BLaER1 treated with 17β-estradiol and CSF1 and Interleukin-3, amounts not matched to agents 10 nM and 100 nM (cell line): Measurements from ENCODE around the gene PLEKHA6.

ENCODE experiments used
- H3K27ac ChIP-seq, 11 experiments: shearing (Covaris generic); formaldehyde crosslinking; 2 replicates each; pipeline ENCODE4 v1.8.1; 2022
- H3K27me3 ChIP-seq, 11 experiments: shearing (Covaris generic); formaldehyde crosslinking; 2 replicates each; pipeline ENCODE4 v1.8.1; 2022
- H3K36me3 ChIP-seq, 11 experiments: shearing (Covaris generic); formaldehyde crosslinking; 2 replicates each; pipeline ENCODE4 v1.8.1; 2022
- H3K4me1 ChIP-seq, 10 experiments: shearing (Covaris generic); formaldehyde crosslinking; 2 replicates each; pipeline ENCODE4 v1.8.1; 2022
- H3K4me2 ChIP-seq, 11 experiments: shearing (Covaris generic); formaldehyde crosslinking; 2 replicates each; pipeline ENCODE4 v1.8.1; 2022
- H3K4me3 ChIP-seq, 10 experiments: shearing (Covaris generic); formaldehyde crosslinking; 2 replicates each; pipeline ENCODE4 v1.8.1; 2022
- H3K9ac ChIP-seq, 11 experiments: shearing (Covaris generic); formaldehyde crosslinking; 2 replicates each; pipeline ENCODE4 v1.8.1; 2022
- H3K9me3 ChIP-seq, 11 experiments: shearing (Covaris generic); formaldehyde crosslinking; replicated peaks in 1 of 11; 2 replicates each; pipeline ENCODE4 v1.8.1; 2022
- H4K20me1 ChIP-seq, 11 experiments: shearing (Covaris generic); formaldehyde crosslinking; 2 replicates each; pipeline ENCODE4 v1.8.1; 2022
- Cebpa-rat ChIP-seq, 11 experiments: shearing (Covaris generic); IDR thresholded peaks; 2 replicates each; pipeline ENCODE4 v1.8.1; 2022

PLEKHA6 gene

DNA sequence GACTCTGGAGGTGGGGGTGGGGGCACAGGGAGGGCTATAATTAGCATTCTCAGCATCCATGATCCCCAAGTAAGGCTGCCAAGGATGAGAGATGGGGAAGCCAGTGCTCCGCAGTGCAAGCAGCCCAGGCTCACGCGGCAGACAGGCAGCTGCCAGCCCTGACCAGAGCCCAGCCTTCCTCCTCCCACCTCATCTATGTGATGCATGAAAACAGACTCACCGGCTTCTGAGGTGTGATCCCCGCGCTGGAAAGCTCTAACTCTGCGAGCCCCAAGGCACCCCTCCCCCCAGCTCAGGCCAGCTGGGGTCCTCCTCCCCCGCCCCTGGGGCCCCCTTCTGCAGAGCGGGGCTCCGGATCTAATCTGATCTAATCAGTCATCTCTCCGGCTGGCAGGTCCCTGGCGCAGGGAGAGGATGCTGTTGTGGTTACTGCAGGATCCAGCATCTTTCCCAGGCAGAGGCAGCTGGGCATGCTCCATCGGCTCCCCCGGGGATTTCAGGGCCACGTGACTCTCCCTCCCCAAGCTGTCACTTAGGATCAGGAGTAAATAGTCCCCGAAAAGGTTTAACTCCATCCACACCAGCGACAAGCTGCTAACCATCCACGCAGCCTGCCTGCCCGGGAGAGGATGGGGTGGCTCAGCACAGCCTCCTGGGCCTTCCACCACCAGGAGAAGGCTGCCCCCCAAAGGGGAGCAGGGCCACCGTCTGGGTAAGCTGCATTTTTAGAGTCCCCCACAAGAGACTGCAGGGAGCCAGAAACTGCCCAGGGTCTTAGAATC is at the start of gene PLEKHA6:
Gene PLEKHA6 (minus strand): TSS at position 456 of the 782 bp plus-strand sequence. CDS start 86,202 bp downstream, outside the sequence.
- H3K9me3 ChIP-seq: no peaks in the 10 kb centered on the region
- H3K9ac ChIP-seq: peak within 1 kb of the TSS in 5 of 11 experiments; percentile 9 to 50 (median 45); a peak in 8 of 22 replicates
- H3K4me1 ChIP-seq: peaks cover 22 to 86% (median 78%) of the 10 kb centered on the region in 10 experiments
- no peaks in the 10 kb centered on the region for H4K20me1 ChIP-seq
- no peak for TF ChIP-seq Cebpa-rat (IDR thresholded peaks at IDR 0.05)
- peak within 1 kb of the TSS in 3 of 10 experiments; percentile 15 to 36 (median 28); a peak in 5 of 20 replicates for H3K4me3 ChIP-seq
- H3K27me3 ChIP-seq: peaks cover 0 to 5% (median 0%) of the 10 kb centered on the region in 11 experiments; a peak in 1 of 22 replicates
- no peaks in the 10 kb centered on the region for H3K36me3 ChIP-seq
- H3K4me2 ChIP-seq: peak within 1 kb of the TSS; percentile 32 to 95 (median 81)
- peak within 1 kb of the TSS in 4 of 11 experiments; percentile 44 to 72 (median 60); a peak in 8 of 22 replicates for H3K27ac ChIP-seq

- peak overlapping the region; percentile 87 to 99 (median 96) for H3K9ac ChIP-seq
- no peaks in the 10 kb centered on the region for H3K27me3 ChIP-seq
- peaks cover 43 to 61% (median 53%) of the 10 kb centered on the region in 11 experiments for H3K36me3 ChIP-seq
- TF ChIP-seq Cebpa-rat (IDR thresholded peaks at IDR 0.05): no peak
- no peaks in the 10 kb centered on the region; a peak in 2 of 22 replicates for H3K9me3 ChIP-seq
- peak overlapping the region; percentile 72 to 94 (median 88) for H3K4me2 ChIP-seq
- H4K20me1 ChIP-seq: peaks cover 70 to 74% (median 72%) of the 10 kb centered on the region in 11 experiments
- H3K4me1 ChIP-seq: peaks cover 33 to 51% (median 42%) of the 10 kb centered on the region in 10 experiments
- peak overlapping the region; percentile 77 to 95 (median 92) for H3K4me3 ChIP-seq
- H3K27ac ChIP-seq: peak overlapping the region; percentile 87 to 99 (median 95); a peak in 19 of 22 replicates
Measured at GRCh38 chr1:204409123-204409522, 49.4 kb upstream of the PLEKHA6 start.

- peak overlapping the region; percentile 72 to 94 (median 88) for H3K4me2 ChIP-seq
- peaks cover 75 to 79% (median 77%) of the 10 kb centered on the region in 11 experiments for H4K20me1 ChIP-seq
- H3K27ac ChIP-seq: peak overlapping the region in 10 of 11 experiments; percentile 1 to 98 (median 94); a peak in 8 of 22 replicates
- H3K4me1 ChIP-seq: peaks cover 28 to 48% (median 37%) of the 10 kb centered on the region in 10 experiments
- no peak for TF ChIP-seq Cebpa-rat (IDR thresholded peaks at IDR 0.05)
- H3K4me3 ChIP-seq: peak overlapping the region; percentile 77 to 95 (median 92)
- H3K27me3 ChIP-seq: no peaks in the 10 kb centered on the region
- H3K36me3 ChIP-seq: peaks cover 48 to 67% (median 59%) of the 10 kb centered on the region in 11 experiments
- peak overlapping the region; percentile 87 to 99 (median 96) for H3K9ac ChIP-seq
- H3K9me3 ChIP-seq: no peaks in the 10 kb centered on the region; a peak in 2 of 22 replicates
Measured at GRCh38 chr1:204408602-204409001, 48.9 kb upstream of the PLEKHA6 start.

DNA sequence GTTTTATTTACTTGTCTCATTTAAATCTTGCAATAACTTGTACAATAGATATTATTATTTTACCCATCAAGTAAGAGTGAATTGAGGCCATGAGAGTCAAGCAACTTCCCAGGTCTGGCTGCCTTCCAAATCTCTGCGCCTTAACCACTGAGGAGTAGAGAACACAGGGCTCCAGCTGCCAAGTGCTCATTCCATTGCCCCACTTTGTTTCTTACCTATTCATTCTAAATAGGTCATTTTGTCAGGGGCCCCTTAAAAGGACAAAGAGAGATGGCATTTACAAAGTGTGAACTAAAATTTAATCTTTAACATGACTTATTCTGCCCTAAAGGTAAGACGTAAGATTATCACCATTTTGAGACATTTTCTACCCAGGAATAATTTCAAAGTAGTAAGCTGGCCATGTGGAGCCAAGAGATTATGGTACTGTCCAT is 48.4 kb upstream of the PLEKHA6 start:
- H3K27ac ChIP-seq: peak overlapping the region in 10 of 11 experiments; percentile 1 to 98 (median 94); a peak in 7 of 22 replicates
- H3K9me3 ChIP-seq: no peaks in the 10 kb centered on the region; a peak in 2 of 22 replicates
- no peak for TF ChIP-seq Cebpa-rat (IDR thresholded peaks at IDR 0.05)
- H4K20me1 ChIP-seq: peaks cover 80 to 84% (median 82%) of the 10 kb centered on the region in 11 experiments
- H3K36me3 ChIP-seq: peaks cover 51 to 72% (median 61%) of the 10 kb centered on the region in 11 experiments
- H3K4me1 ChIP-seq: peaks cover 22 to 42% (median 32%) of the 10 kb centered on the region in 10 experiments
- H3K9ac ChIP-seq: peak overlapping the region; percentile 87 to 99 (median 96)
- peak overlapping the region; percentile 72 to 94 (median 88) for H3K4me2 ChIP-seq
- no peaks in the 10 kb centered on the region for H3K27me3 ChIP-seq
- peak overlapping the region; percentile 77 to 95 (median 92) for H3K4me3 ChIP-seq

GRCh38 chr1:204407295-204407971 is 47.7 kb upstream of the PLEKHA6 start:
- peak overlapping the region; percentile 87 to 99 (median 96) for H3K9ac ChIP-seq
- peaks cover 57 to 78% (median 68%) of the 10 kb centered on the region in 11 experiments for H3K36me3 ChIP-seq
- H3K4me3 ChIP-seq: peak overlapping the region; percentile 77 to 95 (median 92)
- H3K27me3 ChIP-seq: no peaks in the 10 kb centered on the region
- H3K4me1 ChIP-seq: peaks cover 16 to 36% (median 25%) of the 10 kb centered on the region in 10 experiments
- no peaks in the 10 kb centered on the region; a peak in 2 of 22 replicates for H3K9me3 ChIP-seq
- TF ChIP-seq Cebpa-rat (IDR thresholded peaks at IDR 0.05): no peak
- peak overlapping the region in 2 of 11 experiments; percentile 96 to 98; a peak in 2 of 22 replicates for H3K27ac ChIP-seq
- H4K20me1 ChIP-seq: peaks cover 86 to 91% (median 88%) of the 10 kb centered on the region in 11 experiments
- H3K4me2 ChIP-seq: peak overlapping the region; percentile 72 to 94 (median 88)

DNA sequence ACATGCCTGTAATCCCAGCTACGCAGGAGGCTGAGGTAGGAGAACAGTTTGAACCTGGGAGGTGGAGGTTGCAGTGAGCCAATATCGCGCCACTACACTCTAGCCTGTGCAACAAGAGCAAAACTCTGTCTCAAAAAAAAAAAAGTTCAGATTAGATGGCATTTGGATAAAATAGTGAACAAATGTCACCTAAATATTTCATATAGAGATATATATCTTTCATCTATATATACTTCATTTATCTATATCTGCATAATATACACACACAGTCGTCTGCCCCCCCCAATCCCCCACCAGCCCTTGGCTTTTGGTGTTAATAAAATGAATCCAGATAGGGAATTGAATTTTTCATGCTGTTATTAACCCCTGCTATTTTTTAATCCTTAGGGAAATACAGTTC is 46.9 kb upstream of the PLEKHA6 start:
- no peaks in the 10 kb centered on the region for H3K27me3 ChIP-seq
- peaks cover 11 to 31% (median 20%) of the 10 kb centered on the region in 10 experiments for H3K4me1 ChIP-seq
- peaks cover 65 to 86% (median 75%) of the 10 kb centered on the region in 11 experiments for H3K36me3 ChIP-seq
- H4K20me1 ChIP-seq: peaks cover 93 to 99% (median 96%) of the 10 kb centered on the region in 11 experiments
- peak overlapping the region; percentile 77 to 95 (median 92) for H3K4me3 ChIP-seq
- no peaks in the 10 kb centered on the region for H3K9me3 ChIP-seq
- peak overlapping the region; percentile 27 to 98 (median 61); a peak in 18 of 22 replicates for H3K9ac ChIP-seq
- TF ChIP-seq Cebpa-rat (IDR thresholded peaks at IDR 0.05): no peak
- H3K27ac ChIP-seq: no peak overlapping the region
- peak overlapping the region; percentile 72 to 94 (median 88) for H3K4me2 ChIP-seq

GRCh38 chr1:204405988-204406387 is 46.3 kb upstream of the PLEKHA6 start:
- peaks cover 71 to 93% (median 82%) of the 10 kb centered on the region in 11 experiments for H3K36me3 ChIP-seq
- no peaks in the 10 kb centered on the region for H3K9me3 ChIP-seq
- peaks cover 11 to 31% (median 20%) of the 10 kb centered on the region in 10 experiments for H3K4me1 ChIP-seq
- H3K27me3 ChIP-seq: no peaks in the 10 kb centered on the region
- no peak for TF ChIP-seq Cebpa-rat (IDR thresholded peaks at IDR 0.05)
- no peak overlapping the region for H3K27ac ChIP-seq
- H3K4me3 ChIP-seq: peak overlapping the region in 9 of 10 experiments; percentile 77 to 95 (median 92); a peak in 19 of 20 replicates
- peak overlapping the region; percentile 72 to 94 (median 88); a peak in 21 of 22 replicates for H3K4me2 ChIP-seq
- peaks cover 93 to 100% (median 100%) of the 10 kb centered on the region in 11 experiments for H4K20me1 ChIP-seq
- H3K9ac ChIP-seq: peak overlapping the region in 8 of 11 experiments; percentile 5 to 98 (median 76); a peak in 12 of 22 replicates

- Histone ChIP-seq H3K4me3 (no peak overlapping the region), H3K27me3 (no peaks in the 10 kb centered on the region), H3K4me1 (peaks cover 11 to 31% (median 20%) of the 10 kb centered on the region in 10 experiments), H3K4me2 (peak overlapping the region in 6 of 11 experiments; percentile 72 to 94 (median 90); a peak in 9 of 22 replicates), H3K36me3 (peaks cover 85 to 98% (median 93%) of the 10 kb centered on the region in 11 experiments), H3K9me3 (no peaks in the 10 kb centered on the region), H3K27ac (no peak overlapping the region), H3K9ac (peak overlapping the region in 1 of 11 experiments; percentile 42; a peak in 1 of 22 replicates), H4K20me1 (peaks cover 88 to 100% (median 100%) of the 10 kb centered on the region in 11 experiments)
- TF ChIP-seq Cebpa-rat (IDR thresholded peaks at IDR 0.05): no peak
Measured at GRCh38 chr1:204404629-204405028, 44.9 kb upstream of the PLEKHA6 start.
